Measurements from ENCODE around the gene TRIM71.

The TRIM71 gene

GRCh38 chr3:32872487-32873382 is 54.9 kb downstream of the TRIM71 start:
- DNase-seq: no peak
- TF ChIP-seq POLR2A (IDR thresholded peaks at IDR 0.05; ENCODE audit: low read length) (no peak), GATA1 (IDR thresholded peaks at IDR 0.05; ENCODE audit: low read depth, low read length) (no peak)

DNA sequence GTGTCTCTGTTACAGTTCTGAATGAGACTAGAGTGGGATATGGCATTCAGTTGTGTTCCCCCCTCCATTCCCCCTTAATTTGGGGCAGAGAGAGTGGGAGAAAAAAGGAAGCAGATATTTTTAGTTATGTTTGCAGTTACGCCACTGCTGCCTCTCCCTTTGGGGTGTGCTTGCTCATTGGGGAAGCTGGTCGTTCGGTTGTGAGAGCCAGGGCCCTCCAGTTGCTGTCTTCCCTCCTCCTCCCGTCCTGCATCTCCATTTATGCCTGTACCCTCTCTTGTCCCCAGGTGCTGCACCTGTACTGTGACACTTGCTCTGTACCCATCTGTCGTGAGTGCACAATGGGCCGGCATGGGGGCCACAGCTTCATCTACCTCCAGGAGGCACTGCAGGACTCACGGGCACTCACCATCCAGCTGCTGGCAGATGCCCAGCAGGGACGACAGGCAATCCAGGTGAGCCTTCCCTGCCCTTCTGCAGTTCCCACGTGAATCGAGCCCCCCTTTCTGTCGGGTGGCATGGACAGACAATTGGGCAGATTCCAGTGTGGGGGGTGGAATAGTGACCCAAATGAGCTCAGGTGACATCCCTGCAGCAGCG is 55.8 kb downstream of the TRIM71 start:
- TF ChIP-seq POLR2A (IDR thresholded peaks at IDR 0.05; ENCODE audit: low read length): no peak
- TF ChIP-seq GATA1 (IDR thresholded peaks at IDR 0.05; ENCODE audit: low read depth, low read length): no peak
- no peak for DNase-seq

GRCh38 chr3:32876920-32877319 is 59.1 kb downstream of the TRIM71 start:
- no peak for DNase-seq
- TF ChIP-seq POLR2A (IDR thresholded peaks at IDR 0.05; ENCODE audit: low read length): no peak
- TF ChIP-seq GATA1 (IDR thresholded peaks at IDR 0.05; ENCODE audit: low read depth, low read length): no peak

DNA sequence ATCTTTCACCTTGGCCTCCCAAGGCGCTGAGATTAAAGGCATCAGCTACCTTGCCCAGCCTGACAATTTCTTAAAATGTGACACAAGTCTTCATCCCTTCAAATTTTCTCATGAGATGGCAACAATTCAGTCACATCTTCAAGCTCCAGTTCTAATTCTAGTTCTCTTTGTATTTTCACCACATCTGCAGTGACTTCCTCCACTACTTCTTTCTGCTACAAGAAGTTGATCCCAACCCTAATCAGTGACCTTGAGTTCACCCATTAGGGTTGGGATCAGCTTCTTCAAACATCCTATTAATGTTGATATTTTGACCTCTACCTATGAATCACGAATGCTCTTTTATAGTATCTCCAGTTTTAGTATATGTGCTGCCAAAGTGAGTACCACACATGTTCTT is 59.8 kb downstream of the TRIM71 start:
- no peak for DNase-seq
- no peak for TF ChIP-seq POLR2A (IDR thresholded peaks at IDR 0.05; ENCODE audit: low read length)
- no peak for TF ChIP-seq GATA1 (IDR thresholded peaks at IDR 0.05; ENCODE audit: low read depth, low read length)

GRCh38 chr3:32880225-32880624 is 62.4 kb downstream of the TRIM71 start:
- no peak for DNase-seq
- TF ChIP-seq POLR2A (IDR thresholded peaks at IDR 0.05; ENCODE audit: low read length): no peak
- no peak for TF ChIP-seq GATA1 (IDR thresholded peaks at IDR 0.05; ENCODE audit: low read depth, low read length)

DNA sequence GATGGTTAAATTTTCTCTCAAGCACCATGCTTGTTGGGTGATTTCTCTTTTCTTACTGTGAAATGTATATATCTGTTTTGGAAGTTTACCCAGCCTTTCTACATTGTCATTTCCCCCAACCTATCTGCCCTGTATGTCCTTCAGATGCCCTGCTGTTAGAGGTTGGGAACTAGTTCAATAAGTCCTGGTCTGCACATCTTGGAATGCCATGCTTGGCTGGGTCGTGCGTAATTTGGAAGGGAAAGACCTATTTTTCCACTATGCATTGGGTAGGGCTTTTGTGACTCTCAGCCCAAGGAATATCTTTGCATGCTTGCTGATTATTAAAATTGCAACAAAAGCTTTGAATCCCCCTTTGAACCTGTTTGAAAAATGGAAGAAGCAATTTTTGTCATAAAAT is 63.8 kb downstream of the TRIM71 start:
- no peak for TF ChIP-seq POLR2A (IDR thresholded peaks at IDR 0.05; ENCODE audit: low read length)
- no peak for TF ChIP-seq GATA1 (IDR thresholded peaks at IDR 0.05; ENCODE audit: low read depth, low read length)

DNA sequence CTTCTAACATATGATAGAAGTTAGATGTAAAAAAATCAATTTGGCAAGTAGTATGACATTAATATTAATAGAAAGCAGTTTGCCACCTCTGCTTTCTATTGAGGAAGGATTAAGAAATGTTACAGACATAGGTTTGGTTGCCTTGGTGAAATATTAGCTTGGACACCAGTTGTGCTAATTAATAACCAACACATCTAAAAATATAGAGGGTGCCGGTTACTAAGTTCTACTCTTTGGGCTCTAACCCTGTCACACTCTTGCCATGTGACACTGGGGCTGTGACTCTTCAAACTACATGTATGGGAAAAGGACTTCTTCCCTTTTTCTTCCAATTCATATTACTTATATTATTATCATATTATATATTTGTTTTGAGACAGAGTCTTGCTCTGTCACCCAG is 64.4 kb downstream of the TRIM71 start:
- DNase-seq: no peak
- TF ChIP-seq POLR2A (IDR thresholded peaks at IDR 0.05; ENCODE audit: low read length) (no peak), GATA1 (IDR thresholded peaks at IDR 0.05; ENCODE audit: low read depth, low read length) (no peak)

More for the DNA sequence above, 63.8 kb downstream of the TRIM71 start:
- no peak for DNase-seq

DNA sequence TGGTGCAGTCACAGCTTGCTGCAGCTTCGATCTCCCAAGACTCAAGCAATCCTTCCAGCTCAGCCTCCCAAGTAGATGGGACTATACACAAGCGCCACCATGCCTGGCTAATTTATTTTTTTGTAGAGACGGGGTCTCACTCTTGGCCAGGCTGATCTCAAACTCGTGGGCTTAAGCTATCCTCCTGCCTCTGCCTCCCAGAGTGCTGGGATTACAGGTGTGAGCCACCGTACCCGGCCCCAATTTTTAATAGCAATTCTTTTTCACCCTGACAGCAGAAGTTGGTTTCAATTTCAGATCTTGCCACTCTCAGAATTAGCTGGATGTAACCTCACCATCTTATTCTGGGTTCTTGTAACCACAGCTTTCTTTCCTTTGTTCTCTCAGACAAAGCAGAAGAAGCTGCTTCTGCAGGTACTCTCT is 64.8 kb downstream of the TRIM71 start:
- no peak for DNase-seq
- TF ChIP-seq GATA1 (IDR thresholded peaks at IDR 0.05; ENCODE audit: low read depth, low read length) (no peak), POLR2A (IDR thresholded peaks at IDR 0.05; ENCODE audit: low read length) (no peak)

- TF ChIP-seq GATA1 (IDR thresholded peaks at IDR 0.05; ENCODE audit: low read depth, low read length) (no peak), POLR2A (IDR thresholded peaks at IDR 0.05; ENCODE audit: low read length) (no peak)
- DNase-seq: no peak
Observed at GRCh38 chr3:32883817-32884216, 66.0 kb downstream of the TRIM71 start.

DNA sequence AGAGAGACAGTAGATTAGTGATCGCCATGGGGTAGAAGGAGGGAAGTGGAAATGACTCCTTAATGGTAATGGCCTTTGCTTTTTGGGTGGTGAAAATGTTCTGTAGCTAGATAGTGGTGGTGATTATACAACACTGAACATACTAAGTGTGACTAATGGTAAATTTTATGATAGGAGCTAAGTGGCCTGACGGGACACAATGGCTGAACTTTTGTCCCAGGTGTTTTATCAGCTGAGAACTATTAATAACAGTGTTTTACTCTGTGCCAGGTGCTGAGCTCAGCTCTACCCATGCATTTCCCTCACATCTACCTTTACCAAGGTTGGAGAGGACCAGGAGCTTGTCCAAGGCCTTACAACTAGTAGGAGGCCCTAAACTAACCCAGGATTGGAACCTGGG is 66.8 kb downstream of the TRIM71 start:
- DNase-seq: no peak
- TF ChIP-seq GATA1 (IDR thresholded peaks at IDR 0.05; ENCODE audit: low read depth, low read length): no peak
- TF ChIP-seq POLR2A (IDR thresholded peaks at IDR 0.05; ENCODE audit: low read length): no peak

GRCh38 chr3:32885283-32885901 is 67.6 kb downstream of the TRIM71 start:
- DNase-seq: no peak
- TF ChIP-seq POLR2A (IDR thresholded peaks at IDR 0.05; ENCODE audit: low read length): no peak
- no peak for TF ChIP-seq GATA1 (IDR thresholded peaks at IDR 0.05; ENCODE audit: low read depth, low read length)

DNA sequence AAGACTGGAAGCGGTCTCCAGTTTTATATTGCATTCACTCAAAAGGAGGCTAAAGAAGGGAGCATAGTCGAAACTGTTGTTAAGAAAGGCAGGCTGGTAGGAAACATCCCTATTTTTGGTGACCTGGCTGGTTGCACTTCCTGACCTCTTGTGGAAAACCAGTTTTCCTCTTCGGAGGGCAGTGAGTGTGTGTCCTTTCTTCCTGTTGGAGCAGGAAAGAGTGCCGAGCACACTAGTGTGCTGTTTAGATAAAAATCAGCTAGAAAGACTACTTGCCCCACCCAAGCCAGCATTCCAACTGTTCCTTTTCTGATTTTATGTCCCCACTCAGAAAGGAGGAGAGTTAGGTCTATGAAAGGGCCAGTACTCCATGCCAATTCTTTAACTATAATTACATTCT is 68.5 kb downstream of the TRIM71 start:
- no peak for DNase-seq
- no peak for TF ChIP-seq GATA1 (IDR thresholded peaks at IDR 0.05; ENCODE audit: low read depth, low read length)
- TF ChIP-seq POLR2A (IDR thresholded peaks at IDR 0.05; ENCODE audit: low read length): no peak

GRCh38 chr3:32886911-32887310 is 69.1 kb downstream of the TRIM71 start:
- TF ChIP-seq GATA1 (IDR thresholded peaks at IDR 0.05; ENCODE audit: low read depth, low read length) (no peak), POLR2A (IDR thresholded peaks at IDR 0.05; ENCODE audit: low read length) (no peak)
- no peak for DNase-seq

DNA sequence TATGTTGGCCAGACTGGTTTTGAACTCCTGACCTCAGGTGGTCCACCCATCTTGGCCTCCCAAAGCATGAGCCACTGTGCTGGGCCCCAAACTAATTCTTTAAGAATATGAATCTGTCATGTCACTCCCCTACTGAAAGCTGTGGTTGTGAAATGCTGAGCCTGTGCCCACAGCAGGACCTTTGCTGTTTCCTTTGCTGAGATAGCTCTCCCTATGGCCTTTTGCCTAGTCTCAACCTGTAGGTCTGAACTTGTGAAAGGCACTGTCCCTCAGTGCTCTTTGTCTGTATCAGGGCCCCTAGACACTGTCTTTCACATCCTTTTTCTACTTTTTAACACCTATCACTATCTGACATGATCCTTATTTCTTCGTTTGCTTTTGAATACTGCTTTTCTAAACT is 70.9 kb downstream of the TRIM71 start:
- TF ChIP-seq GATA1 (IDR thresholded peaks at IDR 0.05; ENCODE audit: low read depth, low read length) (no peak), POLR2A (IDR thresholded peaks at IDR 0.05; ENCODE audit: low read length) (no peak)
- DNase-seq: no peak
